ENCODE results near the gene OBSCN.
"Not testable (repeated sequence)": the region's sequence is repeated elsewhere in the genome, so short reads cannot be mapped to it uniquely, and the experiment has no call there.

The OBSCN gene

GRCh38 chr1:228213917-228214808 lies 6.3 kb downstream of the OBSCN start:
- no peak for DNase-seq

- no peak for DNase-seq
Observed at GRCh38 chr1:228214921-228215662, 7.2 kb downstream of the OBSCN start.

- no peak for DNase-seq
Observed at GRCh38 chr1:228215663-228216116, 7.8 kb downstream of the OBSCN start.

DNA sequence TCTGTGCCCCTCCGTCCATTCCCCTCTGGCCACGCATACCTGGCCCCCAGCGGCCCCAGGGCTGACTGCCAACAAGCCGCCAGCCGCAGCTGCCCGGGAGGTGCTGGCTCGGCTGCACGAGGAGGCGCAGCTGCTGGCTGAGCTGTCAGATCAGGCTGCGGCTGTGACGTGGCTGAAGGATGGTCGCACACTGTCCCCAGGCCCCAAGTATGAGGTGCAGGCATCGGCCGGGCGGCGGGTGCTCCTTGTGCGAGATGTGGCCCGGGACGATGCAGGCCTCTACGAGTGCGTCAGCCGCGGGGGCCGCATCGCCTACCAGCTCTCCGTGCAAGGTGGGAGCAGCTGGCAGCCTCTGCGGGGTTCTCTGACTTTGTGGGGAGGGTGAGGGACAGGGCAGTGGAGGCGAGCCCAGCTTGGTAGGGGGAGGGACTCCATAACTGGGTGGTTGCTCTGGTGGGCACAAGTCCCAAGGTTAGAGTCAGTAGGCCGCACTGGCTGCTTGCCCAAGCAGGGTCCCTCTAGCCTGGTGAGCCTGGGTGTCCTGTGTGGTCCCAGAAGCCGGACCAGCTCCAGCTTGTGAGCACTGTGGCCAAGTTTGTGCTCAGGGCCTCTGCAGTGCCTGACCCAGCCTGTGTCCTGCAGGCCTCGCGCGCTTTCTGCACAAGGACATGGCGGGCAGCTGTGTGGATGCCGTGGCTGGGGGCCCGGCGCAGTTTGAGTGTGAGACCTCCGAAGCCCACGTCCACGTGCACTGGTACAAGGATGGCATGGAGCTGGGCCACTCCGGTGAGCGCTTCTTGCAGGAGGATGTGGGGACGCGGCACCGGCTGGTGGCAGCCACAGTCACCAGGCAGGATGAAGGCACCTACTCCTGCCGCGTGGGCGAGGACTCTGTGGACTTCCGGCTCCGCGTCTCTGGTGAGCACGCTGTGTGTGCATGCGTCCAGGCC lies 8.8 kb downstream of the OBSCN start:
- no peak for DNase-seq

DNA sequence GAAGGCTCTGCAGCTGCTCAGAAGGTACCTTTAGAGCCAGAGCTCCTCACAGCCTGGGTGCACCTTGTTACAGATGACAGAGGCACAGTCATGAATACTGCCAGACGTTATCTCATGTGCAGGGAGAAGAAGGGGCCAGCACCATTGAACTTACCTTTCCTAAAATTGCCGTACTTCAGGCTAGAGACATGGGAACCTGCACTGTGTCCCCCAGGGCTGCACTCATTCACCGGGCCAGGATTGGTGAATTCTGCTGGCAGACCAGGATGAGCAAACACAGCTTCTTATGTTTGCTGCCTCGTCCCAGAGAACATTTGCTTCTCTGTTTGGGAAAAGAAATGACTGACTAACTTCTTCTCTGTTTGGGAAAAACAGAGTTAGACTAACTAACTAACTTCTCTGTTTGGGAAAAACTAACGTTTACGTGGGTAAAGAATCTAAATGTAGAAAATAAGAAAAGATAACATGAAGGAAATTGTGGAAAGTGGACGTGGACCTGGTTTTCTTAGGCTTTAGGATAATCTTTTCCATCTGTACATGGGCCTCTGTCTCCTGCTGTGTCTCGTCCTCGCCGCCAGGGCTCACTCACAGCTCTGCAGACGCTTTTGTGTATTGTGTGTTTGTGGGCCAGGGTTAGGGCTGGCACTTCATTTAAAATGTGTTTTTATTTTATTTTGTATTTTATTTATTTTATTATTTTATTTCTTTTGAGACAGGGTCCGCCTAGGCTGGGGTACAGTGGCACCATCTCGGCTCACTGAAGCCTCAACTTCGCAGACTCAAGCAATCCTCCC lies 9.9 kb downstream of the OBSCN start:
- no peak for DNase-seq

DNA sequence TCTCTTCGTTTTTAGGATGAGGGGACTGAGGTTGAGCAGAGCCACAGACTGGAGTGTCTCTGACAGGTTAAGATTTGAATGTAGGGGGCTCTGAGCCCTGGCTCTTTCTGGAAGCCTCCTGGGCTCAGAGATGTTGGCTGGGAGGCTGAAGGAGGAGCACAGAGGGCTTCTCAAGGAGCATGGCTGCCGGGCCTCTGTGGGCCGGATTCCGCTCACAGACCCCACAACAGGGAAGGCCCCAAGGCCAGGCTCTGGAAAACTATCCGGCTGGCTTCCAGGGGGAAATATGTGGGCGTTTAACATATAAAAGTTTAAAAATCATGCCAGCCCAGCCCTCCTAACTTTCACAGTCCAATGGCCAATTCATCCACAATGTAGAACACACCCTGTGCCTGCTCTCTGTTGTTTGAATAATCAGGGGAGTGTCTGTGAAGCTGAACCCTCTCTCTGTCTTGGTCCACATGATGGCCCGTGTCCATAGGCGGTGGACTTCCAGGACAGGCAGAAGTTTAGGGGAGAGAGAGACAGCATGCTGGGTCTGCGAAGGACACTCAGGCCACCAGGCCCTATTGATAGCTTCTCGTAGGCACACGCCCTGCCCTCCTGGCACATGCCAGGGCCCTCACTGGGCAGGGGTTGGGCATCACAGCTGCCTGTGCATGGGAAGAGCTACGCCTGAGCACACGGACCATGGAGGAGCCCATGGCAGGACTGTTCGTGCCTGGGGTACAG lies 10.8 kb downstream of the OBSCN start:
- DNase-seq = no peak

DNA sequence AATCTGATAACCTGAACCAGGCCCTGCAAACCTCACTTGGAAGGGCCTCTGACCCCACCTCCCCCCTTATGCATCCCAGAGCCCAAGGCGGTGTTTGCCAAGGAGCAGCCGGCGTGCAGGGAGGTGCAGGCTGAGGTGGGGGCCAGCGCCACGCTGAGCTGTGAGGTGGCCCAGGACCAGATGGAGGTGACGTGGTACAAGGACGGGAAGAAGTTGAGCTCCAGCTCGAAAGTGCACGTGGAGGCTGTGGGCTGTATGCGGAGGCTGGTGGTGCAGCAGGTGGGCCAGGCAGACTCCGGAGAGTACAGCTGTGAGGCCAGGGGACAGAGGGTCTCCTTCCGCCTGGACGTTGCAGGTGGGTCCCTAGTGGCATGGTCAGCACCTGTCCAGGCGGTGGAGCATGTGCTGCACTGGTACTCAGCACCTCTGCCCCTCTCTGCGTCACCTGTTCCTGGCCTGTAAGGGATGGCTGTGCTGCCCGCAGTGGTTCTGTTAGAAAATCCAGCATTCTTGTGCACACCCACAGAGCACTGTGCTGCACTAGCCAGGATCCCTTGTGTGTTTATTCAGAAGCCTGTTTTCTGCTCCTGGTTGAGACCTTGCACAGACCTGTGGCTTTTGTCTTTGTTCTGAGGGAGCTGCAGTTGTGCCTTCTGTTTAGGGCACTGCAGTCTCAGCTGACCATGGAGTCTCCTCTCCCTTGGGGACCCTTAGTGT lies 11.6 kb downstream of the OBSCN start:
- no peak for DNase-seq

DNA sequence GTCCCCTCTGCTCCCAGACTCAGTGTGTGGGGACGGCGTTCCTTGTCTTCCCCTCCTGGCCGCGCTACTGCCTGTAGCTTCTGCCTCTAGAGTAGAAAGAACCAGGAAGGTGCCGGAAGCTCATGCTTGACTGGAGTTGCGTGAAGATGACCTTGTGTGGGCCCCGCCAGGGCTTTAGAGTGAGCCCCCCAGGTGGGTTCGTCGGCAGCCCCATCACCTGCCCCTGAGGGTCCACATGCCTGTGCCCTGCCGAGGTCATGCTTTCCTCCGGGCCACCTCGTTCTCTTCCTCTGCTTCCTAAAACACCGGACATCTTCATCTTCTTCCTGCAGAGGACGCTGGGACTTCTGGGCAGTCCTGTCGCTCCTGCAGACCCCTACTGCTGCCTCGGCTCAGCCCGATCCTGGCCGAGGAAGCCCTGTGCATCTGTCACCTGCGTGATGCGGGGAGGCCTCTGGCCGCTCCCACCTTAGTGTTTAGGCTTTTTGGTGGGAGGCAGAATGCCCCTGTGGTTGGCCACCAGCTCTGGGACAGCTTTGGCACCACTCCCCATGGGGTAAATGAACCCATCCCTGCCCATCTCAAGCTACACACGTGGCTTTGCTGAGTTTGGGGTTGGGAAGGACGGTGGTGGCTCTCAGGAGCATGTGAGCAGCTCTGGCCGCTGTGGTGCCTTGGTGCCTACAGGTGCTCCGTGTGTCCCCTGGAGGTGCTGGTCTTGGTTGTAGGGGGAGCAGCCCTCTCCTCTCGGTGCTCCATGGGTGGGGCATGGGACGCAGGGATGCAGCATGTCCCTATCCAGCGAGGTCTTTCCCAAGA lies 12.3 kb downstream of the OBSCN start:
- DNase-seq = no peak

- DNase-seq = not testable (repeated sequence)
Observed at GRCh38 chr1:228221097-228221496, 13.3 kb downstream of the OBSCN start.

DNA sequence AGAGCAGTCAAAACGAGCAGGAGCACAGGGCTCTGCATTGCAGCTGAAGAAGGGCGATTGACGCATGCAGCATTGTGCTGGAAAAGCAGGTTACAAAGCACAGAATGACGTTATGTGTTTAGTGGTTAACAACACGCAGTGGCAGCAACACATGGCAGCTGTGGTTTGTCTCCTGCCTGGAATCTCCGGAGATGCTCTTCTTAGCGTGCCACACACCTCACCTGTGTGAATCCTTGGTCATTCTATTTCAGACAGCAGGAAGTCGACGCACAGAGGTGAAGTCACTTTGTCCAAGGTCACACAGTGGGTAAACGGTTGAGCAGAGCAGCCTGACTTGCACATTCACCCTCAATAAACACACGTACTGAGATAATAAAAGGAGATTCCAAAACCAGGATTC lies 14.7 kb downstream of the OBSCN start:
- no peak for DNase-seq

- no peak for DNase-seq
Observed at GRCh38 chr1:228224198-228225164, 16.6 kb downstream of the OBSCN start.

GRCh38 chr1:228225165-228225710 lies 17.4 kb downstream of the OBSCN start:
- no peak for DNase-seq

DNA sequence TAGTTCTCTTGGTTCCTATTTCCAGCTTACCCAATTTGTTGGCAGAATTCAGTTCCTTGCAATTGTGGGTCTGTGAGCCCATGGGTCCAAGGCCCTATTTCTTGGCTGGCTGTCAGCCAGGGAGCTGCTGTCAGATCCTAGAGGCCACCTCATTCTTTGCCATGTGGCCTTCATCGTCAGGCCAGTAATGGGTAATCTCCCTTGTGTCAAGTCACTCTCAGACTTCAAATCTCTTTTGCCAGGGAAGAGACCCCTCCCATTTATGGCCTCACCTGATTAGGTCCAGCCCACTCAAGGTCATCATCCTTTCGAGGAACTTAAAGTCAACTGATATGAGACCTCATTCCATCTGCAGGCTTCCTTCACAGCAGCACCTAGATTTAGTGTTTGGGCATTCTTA lies 17.9 kb downstream of the OBSCN start:
- no peak for DNase-seq

GRCh38 chr1:228226141-228226874 lies 18.5 kb downstream of the OBSCN start:
- DNase-seq = no peak

GRCh38 chr1:228226956-228227791 lies 19.3 kb downstream of the OBSCN start:
- no peak for DNase-seq

- not testable (repeated sequence) for DNase-seq
Observed at GRCh38 chr1:228228147-228228546, 20.3 kb downstream of the OBSCN start.
